CD4-positive, alpha-beta memory T cell (primary cell): ENCODE results near the gene NDE1. TPM values are rescaled to one million over a fixed set of nuclear protein-coding genes. Genes with fewer than 3 reads are reported as not detected.

ENCODE experiments used
- CTCF ChIA-PET: fragments of 350-600 bp; sonication (Branson Sonifier 250); formaldehyde crosslinking; loops from one replicate; lab custom pipeline; 2021; ENCODE audit warnings: inconsistent platforms; ENCODE audit not compliant: partially characterized antibody; lab: Charles Lee
- POLR2A ChIA-PET: fragments of 350-600 bp; sonication (Branson Sonifier 250); formaldehyde crosslinking; loops from one replicate; lab custom pipeline; 2021; ENCODE audit not compliant: partially characterized antibody; lab: Charles Lee
- DNase-seq, 5 donors: peaks; one replicate each; pipeline versions ENCODE4 v3.0.0 to v3.0.0-alpha.2; 2020 to 2022; ENCODE audit warnings: mixed read lengths in 1 of 5
- H3K27ac ChIP-seq: one replicate; pipeline ENCODE4 v1.7.0; 2013; ENCODE audit warnings: low read depth, low read length
- H3K27me3 ChIP-seq: 2 replicates; pipeline ENCODE4 v1.7.0; 2013; ENCODE audit warnings: mild to moderate bottlenecking, low read length, moderate library complexity; ENCODE audit not compliant: insufficient read depth
- H3K36me3 ChIP-seq: 2 replicates; pipeline ENCODE4 v1.7.0; 2013; ENCODE audit warnings: mild to moderate bottlenecking, low read length, moderate library complexity; ENCODE audit not compliant: insufficient read depth
- H3K4me1 ChIP-seq: 2 replicates; pipeline ENCODE4 v1.7.0; 2013; ENCODE audit warnings: mild to moderate bottlenecking, low read length, moderate library complexity; ENCODE audit not compliant: insufficient read depth
- H3K4me3 ChIP-seq, 2 donors: one replicate each; pipeline ENCODE4 v1.7.0; 2013; ENCODE audit warnings: low read length in 2 of 2, mild to moderate bottlenecking in 1 of 2
- H3K9me3 ChIP-seq, 2 donors: one replicate each; pipeline ENCODE4 v1.7.0; 2013; ENCODE audit warnings: low read length in 2 of 2, control low read depth in 1 of 2; ENCODE audit not compliant: control insufficient read depth in 1 of 2
- H3K27ac Mint-ChIP-seq, 7 donors: one replicate each; pipeline ENCODE4 v1.8.0; 2020 to 2021; ENCODE audit warnings: mixed read lengths in 7 of 7, mild to moderate bottlenecking in 6 of 7, inconsistent platforms in 3 of 7, moderate library complexity in 3 of 7
- H3K27me3 Mint-ChIP-seq, 2 donors: one replicate each; pipeline ENCODE4 v1.8.0; 2020 to 2021; ENCODE audit warnings: mixed read lengths in 2 of 2
- H3K36me3 Mint-ChIP-seq, 2 donors: one replicate each; pipeline ENCODE4 v1.8.0; 2020 to 2021; ENCODE audit warnings: mixed read lengths in 2 of 2, inconsistent platforms in 1 of 2, mild to moderate bottlenecking in 1 of 2
- H3K4me1 Mint-ChIP-seq, 4 donors: one replicate each; pipeline ENCODE4 v1.8.0; 2020 to 2021; ENCODE audit warnings: mixed read lengths in 4 of 4, mild to moderate bottlenecking in 1 of 4
- H3K4me3 Mint-ChIP-seq, 8 donors: one replicate each; pipeline ENCODE4 v1.8.0; 2020 to 2021; ENCODE audit warnings: mixed read lengths in 8 of 8, mild to moderate bottlenecking in 7 of 8, moderate library complexity in 6 of 8, inconsistent platforms in 3 of 8
- H3K9me3 Mint-ChIP-seq, 8 donors: one replicate each; pipeline ENCODE4 v1.8.0; 2020 to 2021; ENCODE audit warnings: mixed read lengths in 8 of 8, mild to moderate bottlenecking in 5 of 8, inconsistent platforms in 3 of 8, moderate library complexity in 1 of 8
- intact Hi-C: fragments of 100-400 bp; cut with micrococcal nuclease; formaldehyde crosslinking; loops from one replicate; pipeline ENCODE4 v1.15.1; 2023
- polyA plus RNA-seq, 2 donors: library from polyadenylated mRNA; unstranded; fragments of 300-500 nt; fragmentation: Illumina TruSeq; gene quantifications; one replicate each; pipeline ENCODE4 v1.2.3, GENCODE V29; 2021
- total RNA-seq, 2 experiments: library from RNA; stranded (reverse); gene quantifications; one replicate each; pipeline ENCODE4 v1.2.3, GENCODE V29; 2021

NDE1 gene
- total RNA-seq (100 to 1,000 TPM; 124 to 128 TPM), polyA plus RNA-seq (10 to 100 TPM; 15.3 to 63.9 TPM)

- peaks cover 19 to 43% (median 32%) of the 10 kb centered on the region in 4 donors for H3K4me1 Mint-ChIP-seq
- no peaks in the 10 kb centered on the region for H3K27me3 Mint-ChIP-seq
- ChIA-PET POLR2A (interaction anchor here (1.0 to 3.1 kb wide), 6 partner anchors 8 to 60 kb away, joined by 3 to 21 read pairs (median 8); partner anchors contain the start of gene MARF1), CTCF (interaction anchor here (1.2 to 1.7 kb wide), 2 partner anchors 19 to 21 kb away, joined by 3 to 4 read pairs; no protein-coding TSS in a partner anchor)
- Histone ChIP-seq H3K4me3 (peak within 1 kb of the TSS; percentile 76 to 88), H3K27me3 (no peaks in the 10 kb centered on the region), H3K9me3 (no peaks in the 10 kb centered on the region), H3K36me3 (peaks cover 7% of the 10 kb centered on the region), H3K4me1 (peaks cover 48% of the 10 kb centered on the region), H3K27ac (peak within 1 kb of the TSS; percentile 98)
- peaks cover 5 to 29% of the 10 kb centered on the region in 2 donors for H3K36me3 Mint-ChIP-seq
- DNase-seq: peak; percentile 76 to 87 (median 79)
- intact Hi-C loops: loop anchor here (1.0 to 2.0 kb wide), 3 partner anchors 8 to 23 kb away; no protein-coding TSS in a partner anchor
- peak within 1 kb of the TSS; percentile 97 to 100 (median 99) for H3K4me3 Mint-ChIP-seq
- H3K27ac Mint-ChIP-seq: peak within 1 kb of the TSS; percentile 98 to 100 (median 99)
- no peaks in the 10 kb centered on the region for H3K9me3 Mint-ChIP-seq
These were observed at the start of gene NDE1 for GRCh38 chr16:15650019-15650697. Gene NDE1 (plus strand): TSS chr16:15650245. CDS start chr16:15664779, 14,534 bp downstream.

- Histone ChIP-seq H3K4me3 (no peak overlapping the region), H3K9me3 (no peaks in the 10 kb centered on the region), H3K27ac (no peak overlapping the region), H3K36me3 (peaks cover 99% of the 10 kb centered on the region), H3K27me3 (no peaks in the 10 kb centered on the region), H3K4me1 (no peaks in the 10 kb centered on the region)
- Mint-ChIP-seq H3K27me3 (no peaks in the 10 kb centered on the region), H3K27ac (peak overlapping the region in 4 of 7 donors; percentile 11 to 85 (median 80)), H3K9me3 (no peaks in the 10 kb centered on the region), H3K4me1 (peaks cover 0 to 5% (median 4%) of the 10 kb centered on the region in 4 donors), H3K4me3 (no peak overlapping the region), H3K36me3 (peaks cover 80 to 91% of the 10 kb centered on the region in 2 donors)
- ChIA-PET CTCF (no interaction called here), POLR2A (interaction anchor here (0.8 kb wide), 1 partner anchor 9 kb away, joined by 3 read pairs; no protein-coding TSS in a partner anchor)
- intact Hi-C loops: no loop called here
- DNase-seq: no peak
These were observed 48.7 kb upstream of the NDE1 start for GRCh38 chr16:15601212-15601879.

GRCh38 chr16:15602285-15603044, 47.6 kb upstream of the NDE1 start:
- Histone ChIP-seq H3K4me1 (no peaks in the 10 kb centered on the region), H3K36me3 (peaks cover 99% of the 10 kb centered on the region), H3K27me3 (no peaks in the 10 kb centered on the region), H3K27ac (no peak overlapping the region), H3K9me3 (no peaks in the 10 kb centered on the region), H3K4me3 (no peak overlapping the region)
- H3K9me3 Mint-ChIP-seq: no peaks in the 10 kb centered on the region
- intact Hi-C loops: no loop called here
- POLR2A ChIA-PET: interaction anchor here (1.0 kb wide), 1 partner anchor 40 kb away, joined by 4 read pairs; the partner anchor contains the start of gene MARF1
- DNase-seq: no peak
- peaks cover 77 to 88% of the 10 kb centered on the region in 2 donors for H3K36me3 Mint-ChIP-seq
- peak overlapping the region in 2 of 7 donors; percentile 3 to 72 for H3K27ac Mint-ChIP-seq
- peaks cover 0 to 8% (median 7%) of the 10 kb centered on the region in 4 donors for H3K4me1 Mint-ChIP-seq
- CTCF ChIA-PET: interaction anchor here (1.4 kb wide), 1 partner anchor 40 kb away, joined by 4 read pairs; the partner anchor contains the start of gene MARF1
- no peaks in the 10 kb centered on the region for H3K27me3 Mint-ChIP-seq
- no peak overlapping the region for H3K4me3 Mint-ChIP-seq

- no peak overlapping the region for H3K4me3 Mint-ChIP-seq
- POLR2A ChIA-PET: interaction anchor here (1.1 kb wide), 1 partner anchor 23 kb away, joined by 3 read pairs; no protein-coding TSS in a partner anchor
- Histone ChIP-seq H3K4me1 (no peaks in the 10 kb centered on the region), H3K9me3 (no peaks in the 10 kb centered on the region), H3K27ac (no peak overlapping the region), H3K36me3 (peaks cover 97% of the 10 kb centered on the region), H3K27me3 (no peaks in the 10 kb centered on the region), H3K4me3 (no peak overlapping the region)
- H3K4me1 Mint-ChIP-seq: peaks cover 0 to 11% (median 7%) of the 10 kb centered on the region in 4 donors
- intact Hi-C loops: no loop called here
- peak overlapping the region in 4 of 7 donors; percentile 7 to 56 (median 27) for H3K27ac Mint-ChIP-seq
- peaks cover 76 to 94% of the 10 kb centered on the region in 2 donors for H3K36me3 Mint-ChIP-seq
- CTCF ChIA-PET: interaction anchor here (1.1 to 1.4 kb wide), 2 partner anchors 10 to 100 kb away, joined by 3 to 4 read pairs; no protein-coding TSS in a partner anchor
- H3K27me3 Mint-ChIP-seq: no peaks in the 10 kb centered on the region
- DNase-seq: no peak
- no peaks in the 10 kb centered on the region for H3K9me3 Mint-ChIP-seq
These were observed 45.3 kb upstream of the NDE1 start for GRCh38 chr16:15604460-15605440.

GRCh38 chr16:15605839-15606517, 44.1 kb upstream of the NDE1 start:
- Histone ChIP-seq H3K4me3 (no peak overlapping the region), H3K27me3 (no peaks in the 10 kb centered on the region), H3K27ac (no peak overlapping the region), H3K36me3 (peaks cover 97% of the 10 kb centered on the region), H3K4me1 (no peaks in the 10 kb centered on the region), H3K9me3 (no peaks in the 10 kb centered on the region)
- POLR2A ChIA-PET: no interaction called here
- Mint-ChIP-seq H3K27ac (peak overlapping the region; percentile 13 to 92 (median 85)), H3K4me1 (peaks cover 0 to 11% (median 7%) of the 10 kb centered on the region in 4 donors), H3K27me3 (no peaks in the 10 kb centered on the region), H3K36me3 (peaks cover 75 to 93% of the 10 kb centered on the region in 2 donors), H3K4me3 (no peak overlapping the region), H3K9me3 (no peaks in the 10 kb centered on the region)
- intact Hi-C loops: no loop called here
- CTCF ChIA-PET: no interaction called here
- no peak for DNase-seq
